PFSK-1 (cell line): ENCODE data around the gene PIM3.

Source experiments
- FOXP2 ChIP-seq: optimal IDR thresholded peaks from 2 replicates; pipeline ENCODE3; 2011; ENCODE audit warnings: borderline replicate concordance, control low read depth, inconsistent platforms; ENCODE audit not compliant: insufficient read depth; ENCODE audit errors: extremely low read length, extremely low read depth
- POLR2AphosphoS5 ChIP-seq: IDR thresholded peaks from 2 replicates; pipeline ENCODE4 v1.6.1; 2012; ENCODE audit warnings: low read depth, mild to moderate bottlenecking, control low read depth, low read length, moderate library complexity
- SIN3A ChIP-seq: IDR thresholded peaks from 2 replicates; pipeline ENCODE4 v1.6.1; 2012; ENCODE audit warnings: mild to moderate bottlenecking, low read length, moderate library complexity, borderline replicate concordance; ENCODE audit not compliant: insufficient read depth
- TAF1 ChIP-seq: IDR thresholded peaks from 2 replicates; pipeline ENCODE4 v1.6.1; 2012; ENCODE audit warnings: low read length, control low read depth, borderline replicate concordance; ENCODE audit not compliant: insufficient read depth
- TF ChIP-seq, protein P1 (sequence below), 2 experiments: IDR thresholded peaks; 2 replicates each; pipeline versions ENCODE4 v1.6.1 to v1.8.0; 2011 to 2012; ENCODE audit warnings: low read depth in 2 of 2, low read length in 2 of 2, control low read depth in 1 of 2, inconsistent platforms in 1 of 2, mild to moderate bottlenecking in 1 of 2, moderate library complexity in 1 of 2; ENCODE audit not compliant: insufficient read depth in 1 of 2

DNA sequence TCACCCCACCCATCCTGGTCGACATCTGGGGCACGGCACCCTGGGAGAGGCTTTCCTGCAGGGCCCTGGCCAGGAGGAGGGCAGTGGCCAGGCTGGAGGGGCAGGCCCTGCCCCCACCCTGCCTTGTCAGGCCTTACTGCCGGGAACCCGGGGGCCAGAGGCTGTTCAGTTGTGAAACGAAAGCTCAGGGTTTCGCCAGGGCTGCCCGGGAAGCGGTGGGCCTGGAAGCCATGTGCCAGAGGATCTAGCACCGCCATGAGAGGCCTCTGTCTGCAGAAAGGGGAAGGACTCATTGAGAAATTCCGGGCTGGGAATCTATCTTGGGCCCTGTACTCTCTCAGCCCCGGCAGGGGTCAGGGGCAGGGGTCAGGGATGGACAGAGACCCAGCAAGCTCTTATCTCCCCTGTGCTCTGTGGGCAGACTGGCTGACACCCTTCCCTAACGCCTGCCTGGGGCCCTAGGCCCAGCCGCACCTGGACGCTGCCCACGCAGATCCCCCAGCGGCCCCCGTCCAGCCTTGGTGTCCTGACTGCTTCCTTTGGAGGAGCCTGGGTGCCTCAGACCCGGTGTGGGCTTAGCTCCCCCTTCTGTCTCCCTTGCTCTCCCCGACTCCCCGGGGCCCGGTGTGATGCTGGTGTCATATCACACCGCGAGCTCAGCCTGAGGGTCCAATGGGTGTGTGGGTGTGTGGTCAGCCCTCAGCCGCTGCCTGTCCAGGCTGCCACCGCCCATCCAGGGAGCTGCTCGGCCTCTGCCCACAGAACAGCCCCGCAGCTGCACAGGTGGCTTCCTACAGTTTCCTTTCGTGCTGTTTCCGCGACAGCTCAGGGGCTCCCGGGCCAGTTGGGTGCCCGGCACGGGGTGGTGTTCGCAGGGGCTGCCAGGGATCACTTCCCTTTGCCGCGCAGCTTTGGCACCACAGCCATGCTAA, 6.5 kb downstream of the PIM3 start:
- TF ChIP-seq, protein P1, sequence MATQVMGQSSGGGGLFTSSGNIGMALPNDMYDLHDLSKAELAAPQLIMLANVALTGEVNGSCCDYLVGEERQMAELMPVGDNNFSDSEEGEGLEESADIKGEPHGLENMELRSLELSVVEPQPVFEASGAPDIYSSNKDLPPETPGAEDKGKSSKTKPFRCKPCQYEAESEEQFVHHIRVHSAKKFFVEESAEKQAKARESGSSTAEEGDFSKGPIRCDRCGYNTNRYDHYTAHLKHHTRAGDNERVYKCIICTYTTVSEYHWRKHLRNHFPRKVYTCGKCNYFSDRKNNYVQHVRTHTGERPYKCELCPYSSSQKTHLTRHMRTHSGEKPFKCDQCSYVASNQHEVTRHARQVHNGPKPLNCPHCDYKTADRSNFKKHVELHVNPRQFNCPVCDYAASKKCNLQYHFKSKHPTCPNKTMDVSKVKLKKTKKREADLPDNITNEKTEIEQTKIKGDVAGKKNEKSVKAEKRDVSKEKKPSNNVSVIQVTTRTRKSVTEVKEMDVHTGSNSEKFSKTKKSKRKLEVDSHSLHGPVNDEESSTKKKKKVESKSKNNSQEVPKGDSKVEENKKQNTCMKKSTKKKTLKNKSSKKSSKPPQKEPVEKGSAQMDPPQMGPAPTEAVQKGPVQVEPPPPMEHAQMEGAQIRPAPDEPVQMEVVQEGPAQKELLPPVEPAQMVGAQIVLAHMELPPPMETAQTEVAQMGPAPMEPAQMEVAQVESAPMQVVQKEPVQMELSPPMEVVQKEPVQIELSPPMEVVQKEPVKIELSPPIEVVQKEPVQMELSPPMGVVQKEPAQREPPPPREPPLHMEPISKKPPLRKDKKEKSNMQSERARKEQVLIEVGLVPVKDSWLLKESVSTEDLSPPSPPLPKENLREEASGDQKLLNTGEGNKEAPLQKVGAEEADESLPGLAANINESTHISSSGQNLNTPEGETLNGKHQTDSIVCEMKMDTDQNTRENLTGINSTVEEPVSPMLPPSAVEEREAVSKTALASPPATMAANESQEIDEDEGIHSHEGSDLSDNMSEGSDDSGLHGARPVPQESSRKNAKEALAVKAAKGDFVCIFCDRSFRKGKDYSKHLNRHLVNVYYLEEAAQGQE (IDR thresholded peaks at IDR 0.05; ENCODE audit: insufficient read depth in 1 of 2, low read depth in 2 of 2, low read length in 2 of 2) = no peak
- no peak for TF ChIP-seq TAF1
- no peak for TF ChIP-seq SIN3A
- TF ChIP-seq POLR2AphosphoS5 = no peak
- TF ChIP-seq FOXP2 = no peak
